SKM-1 treated with dmso at 0.1 percent for 144 hours (cell line): ENCODE results near the gene C10orf95.

Source experiments
- DNase-seq: peaks from one replicate; lab custom pipeline; 2025; ENCODE audit not compliant: unreplicated experiment; lab: John Stamatoyannopoulos, UW

C10orf95 gene

GRCh38 chr10:102435529-102436233 is 15.7 kb downstream of the C10orf95 start:
- no peak for DNase-seq

- no peak for DNase-seq
Observed at GRCh38 chr10:102435133-102435497, 16.2 kb downstream of the C10orf95 start.

- DNase-seq: peak; percentile 17
Observed at GRCh38 chr10:102434394-102435132, 16.8 kb downstream of the C10orf95 start.

- peak; percentile 48 for DNase-seq
Observed at GRCh38 chr10:102433619-102434046, 17.7 kb downstream of the C10orf95 start.

GRCh38 chr10:102432162-102432950 is 19.0 kb downstream of the C10orf95 start, which contains the start of gene CUEDC2:
TSS of gene CUEDC2 (minus strand) at chr10:102432574. CDS start at chr10:102425188, 7,386 bp downstream.
- peak; percentile 96 for DNase-seq

GRCh38 chr10:102431452-102432124 is 19.8 kb downstream of the C10orf95 start:
- no peak for DNase-seq

- DNase-seq: no peak
Observed at GRCh38 chr10:102429468-102429867, 21.9 kb downstream of the C10orf95 start.

- no peak for DNase-seq
Observed at GRCh38 chr10:102426803-102427287, 24.5 kb downstream of the C10orf95 start.

GRCh38 chr10:102425444-102425843 is 25.9 kb downstream of the C10orf95 start:
- DNase-seq: no peak

- no peak for DNase-seq
Observed at GRCh38 chr10:102424916-102425315, 26.4 kb downstream of the C10orf95 start.

- DNase-seq: no peak
Observed at GRCh38 chr10:102424145-102424544, 27.2 kb downstream of the C10orf95 start.

- DNase-seq: no peak
Observed at GRCh38 chr10:102423372-102423968, 27.9 kb downstream of the C10orf95 start.

- peak; percentile 73 for DNase-seq
Observed at GRCh38 chr10:102422545-102423129, 28.7 kb downstream of the C10orf95 start.

- no peak for DNase-seq
Observed at GRCh38 chr10:102421757-102422512, 29.4 kb downstream of the C10orf95 start.

- DNase-seq: no peak
Observed at GRCh38 chr10:102421507-102421756, 29.9 kb downstream of the C10orf95 start.

- peak; percentile 96 for DNase-seq
Observed at GRCh38 chr10:102420714-102421506, 30.4 kb downstream of the C10orf95 start, which contains the start of gene FBXL15. TSS of gene FBXL15 (plus strand) at chr10:102420836. CDS start at chr10:102421130, 294 bp downstream.

- DNase-seq: no peak
Observed at GRCh38 chr10:102420181-102420713, 31.1 kb downstream of the C10orf95 start.
